Parathyroid adenoma (tissue), 2 donors: Measurements from ENCODE around the gene DIAPH3.

ENCODE experiments used
- H2AFZ ChIP-seq: fragments of 300-600 bp; sonication (generic); one replicate; pipeline ENCODE4 v1.7.0; 2017; ENCODE audit warnings: antibody characterized with exemption, mild to moderate bottlenecking
- H3K27ac ChIP-seq: fragments of 300-600 bp; sonication (generic); one replicate; pipeline ENCODE4 v1.7.0; 2017
- H3K27me3 ChIP-seq: fragments of 300-600 bp; sonication (generic); one replicate; pipeline ENCODE4 v1.7.0; 2017; ENCODE audit warnings: low read length; ENCODE audit not compliant: control insufficient read depth, insufficient read depth
- H3K36me3 ChIP-seq: fragments of 300-600 bp; sonication (generic); one replicate; pipeline ENCODE4 v1.7.0; 2017; ENCODE audit warnings: low read length; ENCODE audit not compliant: control insufficient read depth, insufficient read depth
- H3K4me1 ChIP-seq: fragments of 300-600 bp; sonication (generic); one replicate; pipeline ENCODE4 v1.7.0; 2017; ENCODE audit warnings: control low read depth
- H3K4me2 ChIP-seq: fragments of 300-600 bp; sonication (generic); one replicate; pipeline ENCODE4 v1.7.0; 2017; ENCODE audit warnings: low read length
- H3K4me3 ChIP-seq: fragments of 300-600 bp; sonication (generic); one replicate; pipeline ENCODE4 v1.7.0; 2017; ENCODE audit warnings: low read depth, low read length
- H3K79me2 ChIP-seq: fragments of 300-600 bp; sonication (generic); one replicate; pipeline ENCODE4 v1.7.0; 2017; ENCODE audit warnings: control low read depth
- H3K9ac ChIP-seq: fragments of 300-600 bp; sonication (generic); one replicate; pipeline ENCODE4 v1.7.0; 2017; ENCODE audit warnings: mild to moderate bottlenecking
- H3K9me3 ChIP-seq: fragments of 300-600 bp; sonication (generic); one replicate; pipeline ENCODE4 v1.7.0; 2017; ENCODE audit warnings: low read length; ENCODE audit not compliant: control insufficient read depth
- CTCF ChIP-seq: fragments of 300-600 bp; sonication (generic); IDR thresholded peaks from one replicate; pipeline ENCODE4 v1.7.0; 2017; ENCODE audit warnings: antibody characterized with exemption, mild to moderate bottlenecking
- donor health status: primary hyperparathyroidism.

Gene DIAPH3

GRCh38 chr13:59982631-59983382 is 180.9 kb downstream of the DIAPH3 start:
- Histone ChIP-seq H3K9ac (no peak overlapping the region), H3K36me3 (no peaks in the 10 kb centered on the region), H2AFZ (no peak overlapping the region), H3K27ac (no peak overlapping the region), H3K9me3 (no peaks in the 10 kb centered on the region), H3K4me2 (no peak overlapping the region), H3K79me2 (no peaks in the 10 kb centered on the region), H3K27me3 (no peaks in the 10 kb centered on the region), H3K4me1 (no peaks in the 10 kb centered on the region), H3K4me3 (no peak overlapping the region)
- TF ChIP-seq CTCF: no peak

- Histone ChIP-seq H3K27ac (no peak overlapping the region), H3K27me3 (no peaks in the 10 kb centered on the region), H3K79me2 (no peaks in the 10 kb centered on the region), H2AFZ (no peak overlapping the region), H3K4me3 (no peak overlapping the region), H3K9ac (no peak overlapping the region), H3K36me3 (no peaks in the 10 kb centered on the region), H3K4me1 (no peaks in the 10 kb centered on the region), H3K4me2 (no peak overlapping the region), H3K9me3 (no peaks in the 10 kb centered on the region)
- no peak for TF ChIP-seq CTCF
These were observed 184.1 kb downstream of the DIAPH3 start for GRCh38 chr13:59979589-59979988.

- no peak overlapping the region for H3K4me2 ChIP-seq
- H3K27ac ChIP-seq: no peak overlapping the region
- no peak overlapping the region for H2AFZ ChIP-seq
- no peaks in the 10 kb centered on the region for H3K36me3 ChIP-seq
- no peaks in the 10 kb centered on the region for H3K4me1 ChIP-seq
- H3K9ac ChIP-seq: no peak overlapping the region
- no peaks in the 10 kb centered on the region for H3K79me2 ChIP-seq
- H3K9me3 ChIP-seq: no peaks in the 10 kb centered on the region
- H3K27me3 ChIP-seq: no peaks in the 10 kb centered on the region
- no peak for TF ChIP-seq CTCF
- no peak overlapping the region for H3K4me3 ChIP-seq
These were observed 184.9 kb downstream of the DIAPH3 start for GRCh38 chr13:59978862-59979261.

GRCh38 chr13:59976856-59977255 is 186.9 kb downstream of the DIAPH3 start:
- Histone ChIP-seq H3K4me2 (no peak overlapping the region), H3K79me2 (no peaks in the 10 kb centered on the region), H3K9ac (no peak overlapping the region), H3K4me1 (no peaks in the 10 kb centered on the region), H3K27me3 (no peaks in the 10 kb centered on the region), H3K27ac (no peak overlapping the region), H2AFZ (no peak overlapping the region), H3K9me3 (no peaks in the 10 kb centered on the region), H3K4me3 (no peak overlapping the region), H3K36me3 (no peaks in the 10 kb centered on the region)
- TF ChIP-seq CTCF: no peak
